IMR-90 (cell line): Measurements from ENCODE around the gene SNTA1. TPM values are rescaled to one million over a fixed set of nuclear protein-coding genes. Genes with fewer than 3 reads are reported as not detected.

Source experiments
- ATAC-seq: fragments of 200-7000 bp; cut with Tn5 transposase; 2 replicates; pipeline ENCODE4 v1.9.1; 2020; ENCODE audit warnings: low read depth, mild to moderate bottlenecking, moderate library complexity
- BruUV-seq: library from RNA; stranded (reverse); fragments of 400-500 nt; replicated peaks from 2 replicates; lab custom pipeline; 2021; lab: Mats Ljungman, UMichigan
- CTCF ChIA-PET: fragments of 300-600 bp; formaldehyde crosslinking; extraction: SDS; loops from one replicate; lab custom pipeline; 2021; ENCODE audit warnings: antibody characterized with exemption; lab: Yijun Ruan, JAX
- POLR2A ChIA-PET: fragments of 300-600 bp; sonication (Branson Sonifier 250); formaldehyde crosslinking; loops from one replicate; lab custom pipeline; 2022; ENCODE audit warnings: antibody characterized with exemption; ENCODE audit not compliant: unreplicated experiment; lab: Charles Lee
- DNase-seq: peaks from one replicate; pipeline ENCODE4 v3.0.0; 2013
- H2AFZ ChIP-seq: replicated peaks from 2 replicates; pipeline ENCODE3; 2013; ENCODE audit warnings: low read length, mild to moderate bottlenecking; ENCODE audit not compliant: poor library complexity
- H2AK5ac ChIP-seq: 2 replicates; pipeline ENCODE4 v1.6.1; 2013; ENCODE audit warnings: low read depth, low read length, inconsistent platforms
- H2AK9ac ChIP-seq: replicated peaks from 2 replicates; pipeline ENCODE3; 2013; ENCODE audit warnings: mild to moderate bottlenecking, low read depth, low read length, moderate library complexity; ENCODE audit not compliant: poor library complexity
- H2BK120ac ChIP-seq: 2 replicates; pipeline ENCODE4 v1.6.1; 2013; ENCODE audit warnings: low read depth, low read length, inconsistent platforms
- H2BK15ac ChIP-seq: 3 replicates; pipeline ENCODE4 v1.6.1; 2013; ENCODE audit warnings: low read depth, low read length, inconsistent platforms
- H2BK20ac ChIP-seq: 2 replicates; pipeline ENCODE4 v1.6.1; 2013; ENCODE audit warnings: low read depth, mild to moderate bottlenecking, inconsistent platforms, low read length, moderate library complexity
- H2BK5ac ChIP-seq: 2 replicates; pipeline ENCODE4 v1.6.1; 2013; ENCODE audit warnings: mild to moderate bottlenecking, low read depth, low read length, inconsistent platforms; ENCODE audit not compliant: poor library complexity, severe bottlenecking
- H3K14ac ChIP-seq: replicated peaks from 2 replicates; pipeline ENCODE4 v1.6.1; 2013; ENCODE audit warnings: low read depth, low read length, inconsistent platforms
- H3K18ac ChIP-seq: 2 replicates; pipeline ENCODE4 v1.6.1; 2013; ENCODE audit warnings: low read depth, low read length, control low read depth
- H3K23ac ChIP-seq: 2 replicates; pipeline ENCODE4 v1.6.1; 2013; ENCODE audit warnings: low read depth, low read length, inconsistent platforms
- H3K27ac ChIP-seq: 2 replicates; pipeline ENCODE4 v1.5.1; 2013; ENCODE audit warnings: mild to moderate bottlenecking, control low read depth, low read length; ENCODE audit not compliant: insufficient read depth
- H3K27me3 ChIP-seq: 2 replicates; pipeline ENCODE4 v1.6.1; 2013; ENCODE audit warnings: low read length; ENCODE audit not compliant: control insufficient read depth, insufficient read depth
- H3K36me3 ChIP-seq: 2 replicates; pipeline ENCODE4 v1.6.1; 2013; ENCODE audit warnings: low read length, mixed read lengths; ENCODE audit not compliant: control insufficient read depth, insufficient read depth
- H3K4ac ChIP-seq: 2 replicates; pipeline ENCODE4 v1.6.1; 2013; ENCODE audit warnings: low read depth, low read length, inconsistent platforms
- H3K4me1 ChIP-seq: 2 replicates; pipeline ENCODE4 v1.6.1; 2013; ENCODE audit warnings: low read length, mixed read lengths; ENCODE audit not compliant: control insufficient read depth, insufficient read depth
- H3K4me2 ChIP-seq: 2 replicates; pipeline ENCODE4 v1.6.1; 2013; ENCODE audit warnings: low read depth, mild to moderate bottlenecking, control low read depth, low read length, moderate library complexity
- H3K4me3 ChIP-seq: 2 replicates; pipeline ENCODE4 v1.5.1; 2013; ENCODE audit warnings: low read depth, mild to moderate bottlenecking, control low read depth, low read length, moderate library complexity; ENCODE audit not compliant: insufficient read depth
- H3K56ac ChIP-seq: 2 replicates; pipeline ENCODE4 v1.6.1; 2013; ENCODE audit warnings: low read length, inconsistent platforms; ENCODE audit not compliant: insufficient read depth; ENCODE audit errors: extremely low read depth
- H3K79me1 ChIP-seq, 2 experiments: 2 replicates each; pipeline ENCODE4 v1.6.1; 2013; ENCODE audit warnings: low read length in 2 of 2, inconsistent platforms in 1 of 2, low read depth in 1 of 2
- H3K9ac ChIP-seq: 2 replicates; pipeline ENCODE4 v1.6.1; 2013; ENCODE audit warnings: low read depth, low read length, control low read depth
- H3K9me1 ChIP-seq: 2 replicates; pipeline ENCODE4 v1.6.1; 2013; ENCODE audit warnings: low read length, inconsistent platforms; ENCODE audit not compliant: insufficient read depth
- H3K9me3 ChIP-seq: 2 replicates; pipeline ENCODE4 v1.6.1; 2013; ENCODE audit warnings: low read length; ENCODE audit not compliant: control insufficient read depth, insufficient read depth
- H4K20me1 ChIP-seq: 2 replicates; pipeline ENCODE4 v1.6.1; 2013; ENCODE audit warnings: low read length, inconsistent platforms; ENCODE audit not compliant: insufficient read depth
- H4K5ac ChIP-seq: 2 replicates; pipeline ENCODE4 v1.6.1; 2013; ENCODE audit warnings: mild to moderate bottlenecking, low read depth, low read length, control low read depth
- H4K8ac ChIP-seq, 2 experiments: 2 replicates each; pipeline ENCODE4 v1.6.1; 2013; ENCODE audit warnings: low read depth in 2 of 2, low read length in 2 of 2, control low read depth in 1 of 2, inconsistent platforms in 1 of 2
- H4K91ac ChIP-seq: 2 replicates; pipeline ENCODE4 v1.6.1; 2013; ENCODE audit warnings: low read depth, low read length, inconsistent platforms; ENCODE audit not compliant: insufficient read depth
- CEBPB ChIP-seq: IDR thresholded peaks from 2 replicates; pipeline ENCODE4 v1.6.1; 2012; ENCODE audit warnings: low read depth, low read length, improper control_type of control experiment
- ELK1 ChIP-seq: fragments of 150-350 bp; IDR thresholded peaks from 2 replicates; pipeline ENCODE4 v1.6.1; 2016; ENCODE audit warnings: low read depth, mild to moderate bottlenecking, low read length, moderate library complexity, borderline replicate concordance
- FOS ChIP-seq: fragments of 150-350 bp; IDR thresholded peaks from 2 replicates; pipeline ENCODE4 v1.6.1; 2016; ENCODE audit warnings: low read depth, low read length
- MAZ ChIP-seq: IDR thresholded peaks from 2 replicates; pipeline ENCODE4 v1.6.1; 2012; ENCODE audit warnings: low read depth, mild to moderate bottlenecking, low read length, improper control_type of control experiment, moderate library complexity, borderline replicate concordance
- MXI1 ChIP-seq: IDR thresholded peaks from 2 replicates; pipeline ENCODE4 v1.6.1; 2012; ENCODE audit warnings: low read depth, mild to moderate bottlenecking, low read length, moderate library complexity, borderline replicate concordance
- NFE2L2 ChIP-seq: fragments of 150-350 bp; IDR thresholded peaks from 2 replicates; pipeline ENCODE4 v1.6.1; 2016; ENCODE audit warnings: low read depth, mild to moderate bottlenecking, low read length
- POLR2A ChIP-seq: IDR thresholded peaks from 2 replicates; pipeline ENCODE4 v1.6.1; 2012; ENCODE audit warnings: mild to moderate bottlenecking, low read depth, low read length
- USF2 ChIP-seq: fragments of 150-350 bp; IDR thresholded peaks from 2 replicates; pipeline ENCODE4 v1.6.1; 2017; ENCODE audit warnings: mild to moderate bottlenecking, antibody characterized with exemption, low read length, low read depth
- WGBS, 2 experiments: methylation state at CpG; one replicate each; pipeline versions ENCODE4 v1.1.5 to v1.1.7; 2013; ENCODE audit warnings: missing lambda C conversion rate in 2 of 2; ENCODE audit not compliant: insufficient read length in 1 of 2; ENCODE audit errors: extremely low coverage in 2 of 2; 5-methylcytosine and 5-hydroxymethylcytosine counted together
- dilution Hi-C: fragments of 300-500 bp; cut with HindIII; formaldehyde crosslinking; loops from one replicate; pipeline ENCODE4 v1.14.3; 2018; ENCODE audit warnings: low sequenced_read_pairs; ENCODE audit not compliant: unreplicated experiment
- in situ Hi-C: fragments of 300-500 bp; cut with MboI; formaldehyde crosslinking; loops from 3 replicates; pipeline ENCODE4 v1.14.3; 2019; ENCODE audit warnings: low sequenced_read_pairs, inconsistent platforms, mixed read lengths
- intact Hi-C: fragments of 100-400 bp; cut with micrococcal nuclease; formaldehyde crosslinking; loops from 2 replicates; pipeline ENCODE4 v1.10.0; 2022
- polyA plus RNA-seq, 3 experiments: library from polyadenylated mRNA; depleted of rRNA; stranded (reverse); fragments of >200 nt; gene quantifications; 2 replicates each; pipeline ENCODE4 v1.2.3, GENCODE V29; 2012; ENCODE audit warnings: low replicate concordance in 1 of 3
- total RNA-seq: library from RNA; depleted of rRNA; stranded (reverse); fragments of >200 nt; gene quantifications from 2 replicates; pipeline ENCODE4 v1.2.3, GENCODE V29; 2012

SNTA1 gene
- total and polyA plus RNA-seq, 2 of the 4 experiments (the other 2 are of a cell fraction): 10.6 to 15.4 TPM

- in situ Hi-C loops (no loop called here), dilution Hi-C loops (no loop called here), intact Hi-C loops (no loop called here)
- Histone ChIP-seq H2BK20ac (no peak overlapping the region), H2BK15ac (no peak overlapping the region), H4K5ac (no peak overlapping the region), H3K79me1 (no peaks in the 10 kb centered on the region), H2AK5ac (no peak overlapping the region), H3K23ac (no peak overlapping the region), H4K91ac (no peak overlapping the region), H3K9me3 (no peaks in the 10 kb centered on the region), H2BK5ac (no peak overlapping the region), H3K27me3 (peaks cover 25% of the 10 kb centered on the region), H3K4me3 (no peak overlapping the region), H3K4me2 (no peak overlapping the region), H3K4me1 (no peaks in the 10 kb centered on the region), H4K8ac (no peak overlapping the region), H2BK120ac (no peak overlapping the region), H3K56ac (no peak overlapping the region), H3K36me3 (no peaks in the 10 kb centered on the region), H4K20me1 (no peaks in the 10 kb centered on the region), H3K9me1 (no peaks in the 10 kb centered on the region), H3K14ac (no peak overlapping the region), H3K27ac (no peak overlapping the region), H2AK9ac (no peak overlapping the region), H3K18ac (no peak overlapping the region), H2AFZ (no peak overlapping the region), H3K4ac (no peak overlapping the region), H3K9ac (no peak overlapping the region)
- CTCF ChIA-PET: no interaction called here
- no CpG with 5 or more reads among the region's 4 CpGs for WGBS, 2 experiments
- no peak for ATAC-seq
- BruUV-seq: no TSS peak
- DNase-seq: no peak
- TF ChIP-seq USF2 (no peak), ELK1 (no peak), MXI1 (no peak), NFE2L2 (no peak), CEBPB (no peak), FOS (no peak), MAZ (no peak), POLR2A (no peak)
- POLR2A ChIA-PET: no interaction called here
Observed at GRCh38 chr20:33470457-33470856, 26.9 kb upstream of the SNTA1 start.
